ENCODE data around the gene SH3BP2. TPM values are rescaled to one million over a fixed set of nuclear protein-coding genes. Genes with fewer than 3 reads are reported as not detected.
A peak's percentile ranks its signal among the peaks of the same experiment; 100 is the strongest.

Gene SH3BP2
- total and polyA plus RNA-seq, 7 donors, result 18.4 to 82.4 (median 29.9) TPM

- Histone ChIP-seq H3K27me3 (no peaks in the 10 kb centered on the region), H3K4me1 (peaks cover 0 to 11% (median 3%) of the 10 kb centered on the region in 4 donors), H3K27ac (peak overlapping the region in 1 of 4 donors; percentile 3), H3K36me3 (peaks cover 30 to 64% (median 42%) of the 10 kb centered on the region in 4 donors), H3K4me3 (no peak overlapping the region), H3K9me3 (no peaks in the 10 kb centered on the region)
- DNase-seq, result no peak
- TF ChIP-seq EP300 (IDR thresholded peaks at IDR 0.05) (no peak), POLR2AphosphoS5 (IDR thresholded peaks at IDR 0.05) (peak in 1 of 4 donors; percentile 27), POLR2A (IDR thresholded peaks at IDR 0.05) (no peak)
- WGBS, 2 donors, result 61 to 78% methylated on average over 21 of the region's 21 CpGs
- intact Hi-C loops (cut with DNase I), result no loop called here
These were observed 46.7 kb upstream of the SH3BP2 start for GRCh38 chr4:2745981-2746806.

GRCh38 chr4:2746891-2747695 lies 45.8 kb upstream of the SH3BP2 start:
- Histone ChIP-seq H3K36me3 (peaks cover 30 to 57% (median 42%) of the 10 kb centered on the region in 4 donors), H3K4me3 (no peak overlapping the region), H3K27ac (peak overlapping the region in 1 of 4 donors; percentile 3), H3K27me3 (no peaks in the 10 kb centered on the region), H3K4me1 (peaks cover 0 to 17% (median 9%) of the 10 kb centered on the region in 4 donors), H3K9me3 (no peaks in the 10 kb centered on the region)
- intact Hi-C loops (cut with DNase I), result no loop called here
- no peak for TF ChIP-seq CTCF (IDR thresholded peaks at IDR 0.05)
- TF ChIP-seq POLR2A (IDR thresholded peaks at IDR 0.05), result no peak
- TF ChIP-seq EP300 (IDR thresholded peaks at IDR 0.05), result no peak
- no peak for TF ChIP-seq POLR2AphosphoS5 (IDR thresholded peaks at IDR 0.05)
- no peak for DNase-seq
- 86 to 89% methylated on average over 16 of the region's 16 CpGs for WGBS, 2 donors

- no peak for DNase-seq
- intact Hi-C loops (cut with DNase I), result loop anchor here (10.0 kb wide), 1 partner anchor 324 kb away; the partner anchor contains the start of genes HTT and HTT-AS
- Histone ChIP-seq H3K4me3 (no peak overlapping the region), H3K27me3 (no peaks in the 10 kb centered on the region), H3K9me3 (no peaks in the 10 kb centered on the region), H3K36me3 (peaks cover 16 to 20% (median 18%) of the 10 kb centered on the region in 4 donors), H3K27ac (peak overlapping the region in 3 of 4 donors; percentile 25 to 45 (median 34)), H3K4me1 (peaks cover 0 to 31% (median 22%) of the 10 kb centered on the region in 4 donors)
- TF ChIP-seq CTCF (IDR thresholded peaks at IDR 0.05) (no peak), POLR2A (IDR thresholded peaks at IDR 0.05) (no peak), EP300 (IDR thresholded peaks at IDR 0.05) (no peak), POLR2AphosphoS5 (IDR thresholded peaks at IDR 0.05) (no peak)
- 52 to 80% methylated on average over 19 of the region's 19 CpGs for WGBS, 2 donors
These were observed 41.9 kb upstream of the SH3BP2 start for GRCh38 chr4:2750719-2751605.

GRCh38 chr4:2753436-2753835 lies 39.4 kb upstream of the SH3BP2 start:
- H3K27me3 ChIP-seq, result no peaks in the 10 kb centered on the region
- H3K27ac ChIP-seq, result no peak overlapping the region
- intact Hi-C loops (cut with DNase I), result loop anchor here (10.0 kb wide), 1 partner anchor 321 kb away; the partner anchor contains the start of genes HTT and HTT-AS
- H3K9me3 ChIP-seq, result no peaks in the 10 kb centered on the region
- H3K4me3 ChIP-seq, result no peak overlapping the region
- H3K4me1 ChIP-seq, result peaks cover 0 to 36% (median 28%) of the 10 kb centered on the region in 4 donors
- DNase-seq, result no peak
- H3K36me3 ChIP-seq, result no peaks in the 10 kb centered on the region
- WGBS, 2 donors, result 94 to 97% methylated on average over 4 of the region's 4 CpGs
- TF ChIP-seq EP300 (IDR thresholded peaks at IDR 0.05) (no peak), POLR2AphosphoS5 (IDR thresholded peaks at IDR 0.05) (no peak), POLR2A (IDR thresholded peaks at IDR 0.05) (no peak), CTCF (IDR thresholded peaks at IDR 0.05) (no peak)

Data from sigmoid colon (tissue), 7 donors.